Astrocyte (in vitro differentiated cells and primary cell): Measurements from ENCODE around the gene MAK. TPM values are rescaled to one million over a fixed set of nuclear protein-coding genes. Genes with fewer than 3 reads are reported as not detected.

ENCODE experiments used
- total RNA-seq: library from RNA; stranded (reverse); gene quantifications from 2 replicates; pipeline ENCODE4 v1.2.1, GENCODE V29; 2021

Gene MAK
- total RNA-seq, 1 donor from 2014 or later, result 0.05 TPM

Other genes starting within 250 kb of the MAK start
- 2.3 and 2.9 TPM in 2 replicates for gene C6orf52, start 143.9 kb downstream of the MAK start, total RNA-seq
- gene PAK1IP1, start 143.6 kb downstream of the MAK start, total RNA-seq, result 20.1 and 21.9 TPM in 2 replicates
- gene TMEM14C, start 115.5 kb downstream of the MAK start, total RNA-seq, result 128 and 134 TPM in 2 replicates
- gene TMEM14B, start 90.7 kb downstream of the MAK start, total RNA-seq, result 52.2 and 52.8 TPM in 2 replicates
- gene GCM2, start 43.5 kb upstream of the MAK start, total RNA-seq, result not detected in 2 replicates
- gene SYCP2L, start 48.5 kb upstream of the MAK start, total RNA-seq, result 3.4 and 6.4 TPM in 2 replicates
- 4.6 and 5.7 TPM in 2 replicates for gene ELOVL2, start 205.8 kb upstream of the MAK start, total RNA-seq